Embryonic facial prominence (tissue), 1 donor: ENCODE data around the gene LEP.

Experiments
- DNase-seq: peaks from one replicate; pipeline ENCODE4 v3.0.0-alpha.2; 2016; ENCODE audit errors: extremely low spot score

LEP gene

DNA sequence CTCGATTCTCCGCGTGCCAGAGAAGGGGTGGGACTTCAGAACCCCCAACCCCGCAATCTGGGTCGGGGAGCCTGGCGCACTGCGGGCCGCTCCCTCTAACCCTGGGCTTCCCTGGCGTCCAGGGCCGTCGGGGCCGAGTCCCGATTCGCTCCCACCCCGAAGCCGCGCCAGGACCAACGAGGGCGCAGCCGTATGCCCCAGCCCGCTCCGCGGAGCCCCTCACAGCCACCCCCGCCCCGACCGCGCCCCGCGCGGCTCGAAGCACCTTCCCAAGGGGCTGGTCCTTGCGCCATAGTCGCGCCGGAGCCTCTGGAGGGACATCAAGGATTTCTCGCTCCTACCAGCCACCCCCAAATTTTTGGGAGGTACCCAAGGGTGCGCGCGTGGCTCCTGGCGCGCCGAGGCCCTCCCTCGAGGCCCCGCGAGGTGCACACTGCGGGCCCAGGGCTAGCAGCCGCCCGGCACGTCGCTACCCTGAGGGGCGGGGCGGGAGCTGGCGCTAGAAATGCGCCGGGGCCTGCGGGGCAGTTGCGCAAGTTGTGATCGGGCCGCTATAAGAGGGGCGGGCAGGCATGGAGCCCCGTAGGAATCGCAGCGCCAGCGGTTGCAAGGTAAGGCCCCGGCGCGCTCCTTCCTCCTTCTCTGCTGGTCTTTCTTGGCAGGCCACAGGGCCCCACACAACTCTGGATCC is at the start of gene LEP:
TSS of gene LEP (plus strand) at position 583 of the 691 bp plus-strand sequence. CDS start 10,741 bp downstream, outside the sequence.
- DNase-seq, result no peak

DNA sequence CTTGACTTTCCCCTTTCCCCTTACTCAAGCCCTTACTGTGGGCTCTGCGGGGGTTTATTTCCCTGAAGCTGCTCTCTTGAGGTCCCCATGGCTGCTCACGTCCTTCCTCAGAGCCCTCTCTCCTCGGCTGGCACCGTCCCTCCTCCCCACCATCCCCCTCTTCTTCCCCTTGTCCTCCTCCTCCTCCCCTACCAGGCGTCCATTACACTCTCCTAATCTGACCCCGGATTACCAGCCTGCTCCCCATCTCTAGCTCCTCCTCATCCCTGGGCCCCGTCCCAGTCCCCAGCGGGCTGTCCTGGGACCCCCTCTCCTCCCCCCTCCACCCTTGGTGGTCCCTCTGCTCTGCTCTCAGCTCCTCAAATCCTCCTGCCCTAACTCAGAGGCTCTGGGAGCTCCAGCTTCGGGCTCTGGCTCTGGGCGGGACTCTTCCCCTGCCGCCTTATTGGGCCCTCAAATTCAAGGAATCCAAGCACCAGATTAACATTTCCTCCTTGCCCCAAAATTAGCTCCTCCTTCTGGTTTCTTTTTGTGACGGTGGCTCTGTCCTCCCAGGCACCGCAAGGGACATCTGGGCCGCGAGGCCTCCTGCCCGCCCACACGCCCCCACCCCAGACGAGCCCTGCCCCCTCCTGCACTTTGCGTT is 48.5 kb upstream of the LEP start:
- DNase-seq, result no peak

DNA sequence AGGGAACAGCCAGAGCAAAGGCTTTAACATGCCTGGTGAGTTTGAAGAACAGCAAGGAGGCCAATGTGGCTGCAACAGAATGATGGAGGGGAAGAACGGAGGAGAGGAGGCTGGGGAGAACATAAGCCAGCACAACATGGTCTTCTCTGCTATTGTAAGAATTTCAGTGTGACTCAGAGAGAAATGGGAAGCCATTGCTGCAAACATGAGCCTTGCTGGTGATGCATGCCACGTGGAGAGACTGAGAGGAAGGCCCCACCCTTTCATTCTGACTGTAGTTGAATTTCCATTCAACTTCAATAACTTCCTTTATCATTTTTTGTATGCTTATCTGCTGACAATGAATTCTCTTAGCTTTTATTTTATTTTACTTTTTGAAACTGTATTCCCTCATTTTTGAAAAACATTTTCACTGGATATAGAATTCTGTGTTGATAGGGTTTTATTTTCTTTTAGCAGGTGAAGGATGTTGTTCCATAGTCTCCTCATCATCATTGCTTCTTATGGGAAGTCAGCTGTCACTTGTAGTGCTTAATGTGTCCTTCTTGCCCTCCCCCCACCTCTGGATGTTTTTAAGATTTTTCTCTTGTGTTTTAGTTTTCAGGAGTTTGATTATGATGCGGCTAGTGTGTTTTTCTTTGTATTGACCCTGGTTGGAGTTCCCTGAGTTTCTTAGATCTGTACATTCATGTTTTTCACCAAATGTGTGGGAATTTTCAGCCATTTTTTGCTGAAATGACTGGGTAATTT is 46.4 kb upstream of the LEP start:
- no peak for DNase-seq

DNA sequence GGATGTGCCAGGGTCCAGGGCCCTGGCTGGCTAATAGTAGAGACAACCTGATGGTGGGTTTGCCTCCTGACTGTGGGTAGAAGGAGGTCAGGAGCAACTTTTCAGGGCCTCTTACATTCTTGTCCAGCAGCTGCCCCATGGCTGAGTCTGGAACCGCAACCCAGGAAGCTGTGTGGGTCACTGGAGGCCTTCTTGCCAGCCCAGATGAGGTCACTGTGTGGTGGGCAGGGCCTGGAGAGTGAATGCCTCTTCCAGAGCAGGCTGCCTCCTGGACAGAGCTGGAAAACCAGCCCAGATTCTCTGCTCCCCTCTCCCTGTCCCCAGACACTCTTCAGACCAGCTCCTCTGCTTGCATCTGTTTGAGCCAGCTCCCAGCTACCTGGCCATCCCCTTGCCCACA is 43.5 kb upstream of the LEP start:
- no peak for DNase-seq

DNA sequence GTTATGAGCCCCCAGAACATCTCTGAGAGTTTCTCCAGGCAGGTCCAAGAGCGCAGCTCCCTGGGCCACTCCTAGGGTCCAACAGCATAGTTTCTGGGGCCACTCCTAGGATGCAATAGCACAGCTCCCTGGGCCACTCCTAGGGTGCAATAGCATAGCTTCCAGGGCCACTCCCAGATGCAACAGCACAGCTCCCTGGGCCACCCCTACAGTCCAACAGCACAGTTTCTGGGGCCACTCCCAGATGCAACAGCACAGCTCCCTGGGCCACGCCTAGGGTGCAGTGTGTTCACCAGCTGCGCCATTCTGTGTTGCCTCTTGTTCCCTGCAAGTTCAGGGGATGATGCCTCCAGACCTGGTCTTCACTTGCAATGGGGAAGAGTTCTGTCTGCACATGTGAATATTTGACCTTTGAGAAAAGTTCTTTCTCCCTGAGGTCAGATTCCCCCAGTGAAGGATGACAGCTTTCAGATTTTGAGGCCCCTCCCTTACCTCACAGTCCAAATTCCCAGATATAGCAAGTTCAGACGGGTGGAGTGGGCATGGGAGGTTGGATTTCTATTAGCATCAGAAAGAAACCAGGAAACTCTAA is 43.0 kb upstream of the LEP start:
- no peak for DNase-seq

DNA sequence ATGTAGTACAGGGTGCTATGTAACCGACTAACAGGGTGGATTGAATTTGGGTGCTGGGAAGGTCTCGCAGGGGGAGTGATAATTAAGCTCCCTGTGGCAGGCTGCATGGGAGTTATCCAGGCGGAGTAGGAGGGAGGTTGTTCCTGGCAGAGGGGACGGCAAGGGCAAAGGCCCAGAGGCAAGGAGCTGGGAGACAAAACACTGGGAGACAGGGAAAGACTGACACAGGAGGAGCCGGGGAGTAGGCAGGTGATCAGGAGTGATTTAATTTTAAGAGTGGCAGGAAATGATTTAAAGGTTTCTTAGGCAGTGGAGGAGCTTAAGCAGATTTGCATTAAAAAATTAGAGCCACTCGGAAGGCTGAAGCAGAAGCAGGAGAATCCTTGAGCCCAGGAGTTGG is 40.7 kb upstream of the LEP start:
- DNase-seq, result no peak

DNA sequence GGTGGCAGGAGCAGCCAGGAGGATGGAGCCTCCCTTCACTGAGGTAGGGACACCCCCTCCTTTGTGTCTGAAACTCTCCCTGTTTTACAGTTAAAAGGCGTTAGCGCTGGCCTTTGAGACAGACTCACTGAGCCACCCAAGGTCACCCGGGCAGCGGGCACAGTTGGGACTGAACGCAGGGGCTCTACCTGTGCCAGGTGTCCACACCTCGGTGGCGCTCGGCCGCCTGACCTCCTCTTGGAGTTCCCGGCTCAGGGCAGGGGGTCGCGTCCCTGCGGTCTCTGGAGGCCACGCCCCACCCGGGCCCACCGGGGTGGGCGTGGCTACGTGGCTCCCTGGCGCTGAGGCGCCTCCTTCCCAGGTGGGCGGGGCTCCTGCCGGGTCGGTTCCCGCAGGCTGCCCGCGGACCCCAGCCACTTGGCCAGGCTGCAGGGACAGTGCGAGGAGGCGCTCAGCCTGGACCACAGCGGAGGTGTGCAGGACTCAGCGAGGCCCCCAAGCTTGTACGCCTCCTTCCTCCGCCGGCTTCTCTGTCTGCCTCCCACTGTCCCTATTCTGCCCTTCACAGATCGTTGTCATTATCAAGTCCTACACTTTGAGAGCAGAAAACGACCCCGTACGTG is 39.9 kb upstream of the LEP start:
- DNase-seq, result no peak

DNA sequence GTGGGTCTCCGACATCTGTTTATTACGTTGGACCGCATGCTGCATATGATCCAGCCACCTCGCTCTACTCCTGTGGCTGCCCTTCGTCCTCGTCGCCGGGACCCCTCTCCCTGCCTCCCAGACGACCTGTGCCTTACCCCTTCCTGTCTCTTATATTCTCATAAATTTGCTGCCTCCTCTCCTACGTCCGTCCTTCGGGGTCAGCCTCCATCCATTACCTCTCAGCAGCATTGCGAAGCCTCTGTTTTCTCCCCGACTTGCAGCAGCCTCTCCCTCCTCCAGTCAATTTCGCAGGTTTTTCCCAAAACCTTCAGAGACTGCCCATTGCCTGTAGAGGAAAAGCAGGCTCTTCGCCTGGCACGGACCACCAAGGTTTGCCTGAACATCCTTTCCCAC is 39.4 kb upstream of the LEP start:
- DNase-seq, result no peak

DNA sequence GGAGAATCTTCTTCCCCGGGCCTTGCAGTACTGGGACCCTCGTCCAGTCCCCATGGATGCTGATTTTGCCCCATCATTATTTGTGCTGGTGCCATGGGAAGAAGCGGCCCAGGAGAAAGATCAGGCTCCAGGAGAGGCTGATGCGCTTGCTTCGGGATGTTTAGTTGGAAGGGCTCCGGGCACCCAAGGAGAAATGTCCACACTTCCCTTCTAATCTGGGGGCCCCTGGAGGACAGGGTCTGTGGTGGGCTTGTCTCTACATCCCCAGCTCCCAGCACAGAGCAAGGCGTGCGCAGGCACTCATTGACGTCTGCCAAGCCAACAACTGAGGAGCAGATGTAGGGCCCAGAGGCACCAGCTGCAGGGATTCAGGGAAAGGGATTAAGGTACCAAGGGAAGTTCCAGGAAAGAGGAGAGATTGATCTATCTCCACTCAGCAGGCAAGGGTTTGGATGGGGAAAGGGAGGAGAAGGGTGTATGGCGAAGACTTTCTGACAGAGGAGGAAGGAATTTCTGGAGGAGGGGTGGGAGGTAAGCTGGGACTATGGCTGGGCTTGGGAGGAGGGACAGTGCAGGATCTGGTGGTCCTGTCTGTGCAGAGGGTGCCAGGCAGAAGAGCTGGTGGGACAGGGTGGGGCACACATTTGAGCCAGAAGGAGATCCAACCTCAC is 38.7 kb upstream of the LEP start:
- DNase-seq, result no peak

DNA sequence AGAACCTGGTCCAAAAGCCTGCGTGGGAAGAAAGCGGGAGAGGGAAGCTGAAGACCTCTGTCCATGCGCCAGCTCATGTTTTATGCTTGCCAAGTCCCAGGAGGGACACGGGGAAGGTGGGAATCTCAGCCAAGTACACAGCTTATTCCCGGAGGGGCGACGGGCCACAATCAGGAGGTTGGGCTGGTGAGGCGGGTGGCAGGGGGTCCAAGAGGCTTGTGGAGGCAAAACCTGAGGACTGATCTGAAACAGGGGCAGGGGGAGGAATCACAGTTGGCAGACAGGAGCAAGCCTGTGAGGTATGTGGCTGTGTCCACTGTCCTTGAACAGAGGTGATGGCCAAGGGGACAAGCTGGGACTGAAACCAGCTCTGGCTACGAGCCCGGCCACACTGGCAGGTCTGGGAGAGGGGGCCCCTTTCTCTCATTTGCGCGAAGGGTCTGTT is 38.0 kb upstream of the LEP start:
- no peak for DNase-seq

DNA sequence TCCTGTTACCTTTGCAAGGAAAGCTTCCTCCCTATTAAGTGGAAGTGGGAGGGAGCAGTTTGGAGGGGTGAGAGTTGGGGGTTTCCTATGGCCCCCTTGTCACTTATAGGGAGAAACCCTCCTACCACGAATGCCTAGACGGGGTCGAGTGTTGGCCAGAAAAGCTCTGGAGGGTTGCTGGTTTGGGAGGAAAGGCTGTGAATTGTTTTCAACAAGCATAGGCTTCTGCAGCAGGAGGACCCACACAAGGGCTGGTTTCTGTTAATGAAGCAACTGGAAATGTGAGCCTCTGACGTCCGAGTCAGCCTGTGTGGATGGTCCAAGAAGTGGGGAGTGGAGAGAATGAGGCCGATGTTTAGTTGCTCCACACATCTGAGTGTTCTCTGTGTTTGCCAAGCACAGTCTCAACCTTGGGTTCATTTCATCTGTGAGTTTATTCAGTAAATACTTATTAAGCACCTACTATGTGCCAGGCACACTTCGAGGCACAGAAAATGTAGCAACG is 37.3 kb upstream of the LEP start:
- no peak for DNase-seq

DNA sequence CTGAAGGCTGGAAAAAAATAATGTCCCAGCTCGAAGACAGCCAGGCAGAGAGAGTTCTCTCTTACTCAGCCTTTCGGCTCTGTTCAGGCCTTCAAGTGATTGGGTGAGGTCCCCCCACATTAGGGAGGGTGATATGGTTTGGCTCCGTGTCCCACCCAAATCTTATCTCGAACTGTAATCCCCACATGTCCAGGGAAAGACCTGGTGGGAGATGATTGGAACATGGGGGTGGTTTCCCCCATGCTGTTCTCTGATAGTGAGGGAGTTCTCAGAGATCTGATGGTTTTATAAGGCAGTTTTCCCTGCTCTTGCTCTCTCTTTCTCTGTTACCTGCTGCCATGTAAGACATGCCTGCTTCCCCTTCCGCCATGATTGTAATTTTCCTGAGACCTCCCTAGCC is 36.6 kb upstream of the LEP start:
- no peak for DNase-seq

DNA sequence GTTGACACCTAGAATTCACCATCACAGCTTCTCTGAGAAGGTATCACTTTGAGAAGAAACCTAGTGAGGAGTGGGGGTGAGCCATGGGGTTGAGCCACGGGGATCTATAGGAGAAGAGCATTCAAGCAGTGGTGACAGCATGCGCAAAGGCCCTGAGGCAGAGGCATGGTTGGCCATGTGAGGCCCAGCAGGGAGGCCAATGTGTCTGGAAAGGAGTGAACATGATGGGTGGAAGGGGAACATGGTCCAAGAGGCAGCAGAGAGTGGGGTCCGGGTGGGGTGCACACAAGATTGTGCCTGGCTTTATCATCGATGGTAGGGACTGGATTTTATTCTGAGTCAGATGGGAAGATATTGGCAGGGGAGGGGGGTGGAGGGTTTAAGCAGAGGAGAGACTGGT is 36.0 kb upstream of the LEP start:
- DNase-seq, result no peak

DNA sequence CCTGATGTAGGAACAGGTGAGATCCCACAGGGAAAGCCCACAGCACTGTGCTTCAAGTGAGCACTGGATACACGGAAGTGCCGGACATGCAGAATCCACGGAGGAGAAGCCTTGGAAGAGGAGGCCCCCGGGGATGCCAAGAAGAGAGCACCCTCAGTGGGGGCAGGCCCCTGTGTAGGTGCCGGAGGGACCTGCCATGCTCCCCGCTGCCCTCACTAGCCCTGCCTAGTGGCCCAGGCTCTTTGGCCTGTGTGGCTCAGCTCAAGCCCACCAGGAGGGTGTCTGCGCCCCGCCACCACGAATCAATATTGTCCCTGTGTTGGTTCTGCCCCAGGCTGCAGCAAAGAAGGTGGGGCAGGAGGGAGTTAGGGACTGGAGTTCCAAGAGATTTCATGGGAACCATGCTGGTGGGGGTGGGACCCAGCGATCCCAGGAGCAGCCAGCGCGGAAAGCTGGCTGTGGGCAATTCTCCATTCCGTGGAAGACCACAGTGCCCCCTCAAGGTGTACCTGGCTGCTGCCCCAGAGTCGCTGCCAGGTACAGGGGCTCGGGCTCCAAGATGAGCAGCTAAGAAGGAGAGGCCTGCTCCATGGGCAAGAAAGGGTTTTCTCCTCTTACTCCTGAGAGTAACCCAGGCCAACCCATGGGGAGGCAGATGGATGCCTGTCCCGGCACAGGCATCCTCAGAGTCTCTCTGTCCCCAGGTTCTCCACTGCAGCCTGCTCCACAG is 34.9 kb upstream of the LEP start:
- DNase-seq, result no peak

DNA sequence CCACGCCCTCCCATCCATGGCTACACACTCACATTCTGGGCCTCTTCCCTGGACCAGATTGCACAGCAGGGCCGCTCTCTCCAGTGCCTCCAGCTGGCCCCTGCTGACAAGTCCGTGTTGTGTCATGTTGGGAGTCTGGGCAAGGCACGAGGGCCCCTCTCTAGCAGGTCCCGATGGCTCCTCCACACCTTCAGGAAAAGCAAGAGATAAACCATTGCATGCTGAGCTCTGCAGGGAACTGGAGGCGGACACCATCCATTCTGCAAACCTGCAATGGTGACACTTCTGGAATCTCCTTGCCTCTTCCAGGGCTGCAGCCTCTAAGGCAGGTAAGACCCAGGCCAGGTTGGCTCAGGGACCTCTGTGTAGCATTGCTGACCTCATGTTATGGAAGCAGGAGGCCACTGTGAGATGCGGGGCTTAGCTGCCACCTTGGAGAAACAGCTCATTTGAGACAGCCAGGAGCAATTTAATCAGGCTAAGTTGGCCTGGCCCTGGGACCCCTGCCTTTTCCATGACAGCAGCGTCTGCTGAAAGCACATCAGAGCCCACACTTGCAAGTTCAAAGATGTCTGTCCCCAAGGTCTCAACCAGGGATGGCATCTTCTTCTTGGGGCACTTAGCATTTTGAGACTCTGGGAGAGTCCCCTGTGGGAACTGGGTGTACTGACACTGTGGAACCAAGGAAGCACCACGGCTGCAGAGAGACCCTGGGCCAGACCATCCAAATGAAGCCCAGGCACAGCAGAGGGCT is 34.2 kb upstream of the LEP start:
- no peak for DNase-seq

DNA sequence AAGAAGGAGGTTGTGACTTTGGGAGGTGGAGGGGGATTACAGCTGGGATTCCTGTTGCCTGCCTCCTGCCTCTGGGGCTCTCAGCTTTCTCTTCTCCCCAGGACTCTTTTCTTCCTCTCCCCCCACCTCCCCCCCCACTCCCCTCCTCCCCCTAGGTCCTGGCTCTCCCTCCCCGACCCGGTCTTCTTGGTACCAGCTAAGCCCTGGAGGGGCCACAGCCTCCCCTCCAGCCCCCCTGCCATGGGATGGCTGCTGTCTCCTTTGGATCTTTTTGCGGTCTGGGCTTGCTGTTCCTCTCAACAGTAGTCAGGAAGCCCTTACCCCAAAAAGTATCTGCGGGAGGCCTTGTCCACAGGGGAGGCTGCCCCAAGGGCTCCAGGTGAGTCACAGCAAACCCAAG is 33.5 kb upstream of the LEP start:
- no peak for DNase-seq

DNA sequence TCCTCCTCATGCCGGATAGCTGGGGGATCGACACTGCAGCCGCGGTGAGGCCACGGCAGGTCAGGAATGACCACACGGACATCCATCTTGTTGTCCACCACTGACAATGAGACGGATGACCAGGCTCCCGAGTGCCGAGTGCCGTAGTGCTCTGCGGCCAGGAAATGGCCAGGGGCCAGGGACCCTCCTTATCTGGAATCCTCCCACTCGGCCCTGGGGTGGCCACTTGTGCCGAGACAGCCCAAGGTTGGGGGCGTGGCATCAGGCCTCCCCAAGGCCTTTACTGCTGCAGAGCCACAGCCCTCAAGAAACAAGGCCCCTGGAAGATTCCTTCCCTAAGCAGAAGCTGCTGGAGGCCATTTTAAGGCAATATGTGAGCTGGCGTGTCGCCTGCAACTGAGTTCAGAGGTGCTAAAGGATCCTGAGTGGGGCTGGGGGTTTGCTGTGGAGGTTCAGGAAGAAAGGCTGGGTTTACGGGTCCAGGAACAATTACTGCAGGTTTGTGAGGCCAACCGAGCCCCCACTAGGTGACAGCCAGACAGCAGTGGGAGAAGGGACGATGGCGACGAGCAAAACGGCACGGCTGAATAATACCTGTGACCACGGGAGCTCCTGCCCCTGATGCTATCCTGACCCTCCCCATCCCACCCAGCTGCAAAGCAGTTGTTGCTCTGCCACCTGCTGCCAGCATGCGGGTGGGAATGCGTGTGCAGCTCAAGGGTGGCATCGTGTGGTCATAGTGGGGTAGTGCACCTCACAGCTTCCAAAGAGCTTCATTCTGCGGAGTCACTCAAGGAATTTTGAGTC is 31.6 kb upstream of the LEP start:
- DNase-seq, result peak; percentile 58

DNA sequence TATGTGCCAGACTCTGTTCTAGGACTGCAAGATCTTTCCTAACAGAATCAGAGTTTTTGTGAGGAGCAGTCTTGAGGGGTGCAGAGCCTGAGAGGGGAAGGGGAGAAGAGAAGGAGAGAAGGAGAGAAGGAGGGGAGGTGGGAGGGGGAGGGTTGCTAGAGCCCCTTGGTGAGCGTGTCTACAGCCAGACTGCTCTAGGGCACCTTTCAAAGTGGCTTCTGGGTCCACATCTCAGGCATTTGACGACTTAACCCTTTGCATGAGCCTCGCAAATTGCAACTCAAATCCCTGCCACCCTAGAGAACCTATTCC is 31.1 kb upstream of the LEP start:
- DNase-seq, result no peak
